ENCODE measurements around the gene HDGFL1.

The HDGFL1 gene

DNA sequence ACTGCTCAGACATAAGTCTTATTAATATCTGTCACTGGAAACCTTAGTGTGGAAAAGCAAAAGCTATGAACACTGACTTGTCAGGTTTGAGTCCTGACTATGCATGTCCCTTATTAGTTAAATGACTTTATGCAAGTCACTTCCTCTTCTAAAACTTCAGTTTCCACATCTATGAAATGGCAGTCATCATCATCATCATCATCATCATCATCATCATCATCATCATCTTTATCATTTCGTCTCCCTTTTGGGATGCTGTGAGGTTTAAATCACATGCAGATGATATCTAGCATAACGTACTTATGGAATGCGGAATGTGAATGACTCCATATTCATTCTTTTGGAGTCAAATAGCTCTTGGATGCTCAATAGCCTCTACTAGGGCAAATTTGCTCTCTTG is 24.5 kb downstream of the HDGFL1 start:
- no peak for DNase-seq

DNA sequence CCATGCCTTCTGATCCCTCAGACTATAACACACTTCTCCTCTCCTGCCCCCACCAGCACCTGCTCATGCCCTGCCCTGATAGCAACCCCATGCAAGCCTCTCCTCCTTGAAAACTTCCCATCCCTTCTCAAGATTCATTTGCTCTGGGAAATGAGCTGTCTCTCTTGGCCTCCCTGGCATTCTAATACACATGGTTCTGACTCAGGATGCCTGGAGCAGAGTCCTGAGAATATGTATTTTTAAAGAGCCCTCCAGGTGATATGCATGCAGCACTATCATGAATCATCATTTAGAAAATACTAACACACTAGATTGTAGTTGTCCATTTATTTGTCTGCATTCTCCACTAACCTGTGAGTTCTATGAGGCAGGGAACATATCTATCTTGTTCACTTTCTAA is 26.6 kb downstream of the HDGFL1 start:
- DNase-seq = no peak

DNA sequence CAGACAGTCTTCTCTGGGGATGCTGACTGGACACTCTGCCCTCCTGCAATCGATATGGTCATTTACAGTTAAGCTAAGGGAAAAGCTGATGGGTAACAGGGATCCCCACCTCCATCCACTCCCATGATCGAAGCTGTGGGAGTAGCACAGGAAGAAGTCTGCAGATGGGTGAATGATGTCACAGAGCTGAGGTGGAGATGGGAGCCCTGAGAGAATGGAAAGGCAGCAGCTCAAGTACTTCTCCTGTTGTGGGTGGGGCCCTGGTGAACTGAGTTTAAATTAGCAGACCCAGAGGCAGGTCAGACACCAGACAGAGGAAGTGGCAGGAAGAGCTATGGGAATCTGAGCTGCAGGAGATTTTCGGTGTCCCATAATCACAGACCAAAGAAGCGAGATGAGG is 29.0 kb downstream of the HDGFL1 start:
- no peak for DNase-seq

DNA sequence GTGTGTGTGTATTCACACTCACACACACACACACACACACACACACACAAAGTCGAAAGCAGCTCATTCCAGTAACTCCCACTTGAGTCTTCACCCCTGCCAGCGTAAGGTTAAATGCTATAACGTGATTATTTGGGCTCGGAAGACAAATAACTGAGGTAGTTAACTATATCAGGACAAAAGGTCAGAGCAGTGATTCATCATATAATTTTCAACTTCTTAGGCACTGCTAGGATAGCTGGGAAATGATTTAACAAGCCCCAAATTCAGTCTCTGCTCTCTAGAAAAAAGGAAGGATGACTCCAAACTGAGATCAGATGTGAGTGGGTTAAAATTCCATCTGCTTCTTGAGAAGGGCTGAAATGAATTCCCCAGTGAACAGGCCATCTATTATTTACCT is 30.7 kb downstream of the HDGFL1 start:
- no peak for DNase-seq

DNA sequence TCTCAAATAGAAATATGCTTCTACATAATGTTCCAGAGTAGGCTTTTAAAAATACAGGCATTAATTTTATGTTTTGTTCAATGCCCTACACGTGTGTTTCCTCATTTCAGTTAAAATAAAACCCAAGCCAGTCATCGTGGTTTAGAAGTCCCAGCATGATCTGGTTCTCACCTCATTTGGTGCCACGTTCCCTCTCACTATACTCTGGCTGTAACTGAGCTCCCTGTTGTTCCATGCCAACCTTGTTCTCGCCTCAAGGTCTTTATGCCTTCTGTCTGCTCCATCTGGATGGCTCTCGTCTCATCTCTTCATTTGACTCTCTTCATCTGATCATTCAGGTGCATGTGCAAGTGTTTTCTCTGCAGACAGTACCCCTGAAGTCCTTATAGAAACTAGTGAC is 32.6 kb downstream of the HDGFL1 start:
- DNase-seq = no peak

DNA sequence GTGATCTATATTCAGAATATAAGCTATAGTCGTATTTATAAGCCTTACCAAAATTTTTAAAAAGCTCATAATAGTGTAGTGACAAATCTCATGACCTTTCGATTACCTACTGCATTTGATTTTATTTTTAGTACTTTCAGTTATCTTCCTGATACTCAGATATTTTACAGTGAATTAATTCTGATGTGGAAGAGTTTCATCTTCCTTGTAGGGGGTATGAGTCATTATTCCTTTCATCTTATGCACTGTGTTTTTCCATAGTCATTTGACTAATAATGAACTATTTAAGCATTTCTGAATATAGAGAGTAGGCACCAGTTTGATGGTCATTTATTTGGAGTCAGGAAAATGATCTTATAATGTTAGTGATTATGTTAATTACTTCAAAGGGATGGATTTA is 36.4 kb downstream of the HDGFL1 start:
- no peak for DNase-seq

DNA sequence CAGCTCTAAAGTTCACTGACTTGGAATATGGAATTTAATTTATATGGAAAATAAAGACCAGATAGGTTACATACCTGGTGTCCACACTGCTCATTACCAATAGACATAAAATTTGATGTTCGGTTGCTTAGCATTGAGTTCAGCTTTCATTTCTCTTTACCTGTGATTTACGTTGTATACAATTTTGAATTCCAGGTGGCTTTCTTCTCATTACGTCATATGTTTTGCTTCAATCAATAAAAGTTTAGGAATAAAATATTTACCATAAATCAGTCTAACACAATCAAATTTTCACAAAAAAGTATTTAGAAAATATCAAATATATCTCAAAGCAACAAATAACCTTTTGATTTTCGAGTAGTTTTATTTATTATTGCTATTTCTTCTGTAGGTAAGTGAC is 40.8 kb downstream of the HDGFL1 start:
- no peak for DNase-seq

DNA sequence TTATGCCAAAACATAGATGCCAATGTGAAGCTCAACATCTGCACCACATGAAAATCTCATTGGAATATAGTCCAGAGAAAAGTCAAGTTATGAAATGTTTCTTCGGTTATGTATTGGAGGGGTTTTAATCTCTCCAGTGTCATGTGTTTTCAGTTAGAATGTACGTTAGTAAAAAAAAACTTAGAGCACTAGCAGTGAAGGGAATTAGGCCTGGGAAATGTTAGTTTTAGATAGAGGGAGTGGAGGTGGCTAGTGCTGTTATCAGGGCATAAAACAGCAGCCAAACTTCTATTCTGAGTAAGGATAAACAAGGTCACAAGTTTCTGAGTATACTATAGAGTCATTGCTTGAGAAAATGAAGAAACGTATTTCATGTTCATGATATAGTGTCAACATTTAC is 42.9 kb downstream of the HDGFL1 start:
- DNase-seq = no peak

DNA sequence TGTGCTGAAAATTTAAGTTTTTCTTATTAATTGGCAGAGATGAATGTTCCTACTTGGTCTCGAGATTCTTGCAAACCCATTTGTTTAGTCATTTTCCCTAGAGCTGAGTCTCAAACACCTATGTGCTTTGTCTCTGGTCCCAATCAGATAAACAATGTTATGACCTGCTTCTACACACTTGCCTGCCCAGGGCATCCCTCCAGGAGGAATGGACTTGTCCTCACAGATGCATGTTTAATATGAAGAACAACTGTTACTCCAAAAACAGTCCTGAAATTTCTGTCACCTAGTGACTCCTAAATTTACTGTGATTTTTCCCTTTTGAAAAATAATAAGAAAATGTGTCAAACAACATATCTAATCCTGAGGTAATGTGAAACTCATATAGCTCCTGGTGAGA is 43.7 kb downstream of the HDGFL1 start:
- no peak for DNase-seq

DNA sequence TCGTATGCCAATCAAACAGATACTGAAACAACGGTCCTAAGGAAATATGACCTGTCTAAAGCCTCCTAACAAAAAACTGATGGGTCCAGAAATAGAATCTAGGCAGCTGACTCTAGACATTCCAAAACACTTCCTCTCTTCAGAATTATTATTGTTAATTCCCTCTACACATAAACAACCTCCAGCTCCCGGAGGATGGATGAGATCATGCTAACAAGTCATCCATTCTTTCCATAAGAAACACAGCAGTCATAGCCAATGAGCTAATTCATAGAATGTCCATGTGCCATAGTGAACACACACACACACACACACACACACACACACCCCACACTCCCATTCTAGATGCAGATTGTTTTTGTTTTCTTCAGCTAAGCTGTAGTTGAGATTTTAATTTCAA is 44.3 kb downstream of the HDGFL1 start:
- DNase-seq = no peak

DNA sequence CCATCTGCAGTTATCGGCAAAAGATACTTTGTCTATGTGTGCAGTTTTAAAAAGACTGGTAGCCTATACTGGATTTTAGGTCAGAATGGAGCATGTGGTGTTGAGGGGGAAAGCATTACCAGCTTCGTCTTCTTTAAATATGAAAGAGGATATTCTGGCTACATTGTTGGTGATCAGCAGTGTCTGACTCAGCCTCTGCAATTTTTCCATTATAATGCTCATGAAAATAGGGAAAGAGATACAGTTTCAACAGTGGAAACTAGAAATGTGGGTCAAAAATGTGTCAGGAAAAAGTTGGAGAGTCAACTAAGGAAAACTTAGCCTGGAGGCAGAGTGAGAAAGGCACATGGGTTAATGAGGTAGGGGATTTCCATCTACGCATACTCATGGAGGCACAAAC is 45.2 kb downstream of the HDGFL1 start:
- DNase-seq = no peak

DNA sequence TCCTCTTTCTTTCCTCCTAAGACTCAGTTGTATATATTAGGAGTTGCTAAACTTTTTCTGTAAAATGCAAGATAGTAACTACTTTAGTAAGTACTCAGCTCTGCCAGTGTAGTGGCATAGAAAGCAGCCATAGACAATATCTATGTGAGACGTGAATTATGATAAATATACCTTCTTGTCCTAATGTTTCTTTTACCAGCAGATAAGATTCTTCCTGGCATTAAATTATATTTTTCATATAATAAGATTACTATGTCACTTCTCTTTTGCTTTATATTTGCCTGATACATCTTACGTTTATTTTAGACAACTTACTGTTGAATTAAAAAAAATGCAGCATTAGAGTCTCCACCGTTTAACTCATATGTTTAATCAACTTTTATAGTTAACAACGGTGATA is 51.7 kb downstream of the HDGFL1 start:
- DNase-seq = no peak
